Pancreas (tissue), 10 donors: Measurements from ENCODE around the gene DUOX1. TPM values are rescaled to one million over a fixed set of nuclear protein-coding genes. Genes with fewer than 3 reads are reported as not detected.

Experiments used
- ATAC-seq, 4 donors: fragments of 200-7000 bp; cut with Tn5 transposase; one replicate each; pipeline versions ENCODE4 v1.8.0 to v1.9.1; 2020; ENCODE audit warnings: mild to moderate bottlenecking in 4 of 4, moderate library complexity in 4 of 4
- DNase-seq, 6 donors: peaks; one replicate each; pipeline ENCODE4 v3.0.0-alpha.2; 2020
- FAIRE-seq: peaks from 2 replicates; lab custom pipeline; 2012; peaks lifted over from hg19 to GRCh38; lab: Jason Lieb, UNC
- H3K27ac ChIP-seq, 4 donors: fragments of 200-600 bp; sonication (generic); 1 replicate in 3 of 4; 2 replicates in 1 of 4; pipeline versions ENCODE4 v1.5.0 to v1.8.0; 2020
- H3K27me3 ChIP-seq, 4 donors: fragments of 200-600 bp; one replicate each; pipeline ENCODE4 v1.8.0; 2021
- H3K36me3 ChIP-seq, 3 donors: fragments of 200-600 bp; sonication (generic) in 1 of 3; one replicate each; pipeline versions ENCODE4 v1.5.0 to v1.8.0; 2020 to 2021
- H3K4me1 ChIP-seq, 3 donors: fragments of 200-600 bp; one replicate each; pipeline ENCODE4 v1.8.0; 2021
- H3K4me3 ChIP-seq, 4 donors: fragments of 200-600 bp; sonication (generic) in 2 of 4; one replicate each; pipeline versions ENCODE4 v1.5.0 to v1.8.0; 2020 to 2021
- H3K9me3 ChIP-seq, 4 donors: fragments of 200-600 bp; one replicate each; pipeline ENCODE4 v1.8.0; 2021
- CTCF ChIP-seq, 4 donors: fragments of 200-600 bp; sonication (generic) in 3 of 4; IDR thresholded peaks; one replicate each; pipeline versions ENCODE4 v1.5.0 to v1.8.0; 2021; ENCODE audit warnings: antibody characterized with exemption in 4 of 4
- WGBS, 2 donors: extraction: QIAGEN DNeasy Blood & Tissue Kit; methylation state at CpG; one replicate each; pipeline ENCODE4 v1.1.7; 2013; 5-methylcytosine and 5-hydroxymethylcytosine counted together
- intact Hi-C, 3 donors: fragments of 100-400 bp; cut with DNase I; formaldehyde crosslinking; loops; one replicate each; pipeline versions ENCODE4 v1.11.1 to v1.14.2; 2022
- polyA plus RNA-seq, 2 donors: library from polyadenylated mRNA; stranded (reverse); fragments of 200-250 nt; gene quantifications; one replicate each; pipeline ENCODE4 v1.2.3, GENCODE V29; 2013
- total RNA-seq, 6 donors: library from RNA; stranded (reverse); fragmentation: NEBNext Ultra II Directional in 4 of 6; extraction: Animal tissue kit (Norgen Biotek cat#: 25700) in 4 of 6; gene quantifications; one replicate each; pipeline versions ENCODE4 v1.2.1 to v1.2.4, GENCODE V29; 2021 to 2023
- donor health status: healthy with polysubstance abuse.
- donor health status: DM: no; HTN: no; CAD: no; lungs with moderate emphysema.
- donor health status: DM: no; HTN: no; CAD: no.
- donor health status: control.
- donor health status: control.
- donor health status: Bipolar disorder and iron deficiency.
- donor health status: DM: yes; HTN: yes; CAD: no.
- donor health status: DM: no; HTN: no; CAD: no.
- donor health status: DM: no; HTN: no; CAD: no.
- donor health status: DM: yes; HTN: yes; CAD: no.

DUOX1 gene
- total and polyA plus RNA-seq, 8 donors: 0.14 to 0.97 (median 0.42) TPM

- DNase-seq: no peak
- H3K36me3 ChIP-seq: no peaks in the 10 kb centered on the region
- intact Hi-C loops: no loop called here
- H3K9me3 ChIP-seq: no peaks in the 10 kb centered on the region
- WGBS, 2 donors: 91 to 92% methylated on average over 14 of the region's 14 CpGs
- no peak overlapping the region for H3K4me3 ChIP-seq
- FAIRE-seq: no peak
- peaks cover 0 to 4% (median 4%) of the 10 kb centered on the region in 3 donors for H3K4me1 ChIP-seq
- H3K27ac ChIP-seq: no peak overlapping the region
- no peak for TF ChIP-seq CTCF (IDR thresholded peaks at IDR 0.05)
- H3K27me3 ChIP-seq: no peaks in the 10 kb centered on the region
- no peak for ATAC-seq
These were observed 31.9 kb downstream of the DUOX1 start for GRCh38 chr15:45161666-45162065.

DNA sequence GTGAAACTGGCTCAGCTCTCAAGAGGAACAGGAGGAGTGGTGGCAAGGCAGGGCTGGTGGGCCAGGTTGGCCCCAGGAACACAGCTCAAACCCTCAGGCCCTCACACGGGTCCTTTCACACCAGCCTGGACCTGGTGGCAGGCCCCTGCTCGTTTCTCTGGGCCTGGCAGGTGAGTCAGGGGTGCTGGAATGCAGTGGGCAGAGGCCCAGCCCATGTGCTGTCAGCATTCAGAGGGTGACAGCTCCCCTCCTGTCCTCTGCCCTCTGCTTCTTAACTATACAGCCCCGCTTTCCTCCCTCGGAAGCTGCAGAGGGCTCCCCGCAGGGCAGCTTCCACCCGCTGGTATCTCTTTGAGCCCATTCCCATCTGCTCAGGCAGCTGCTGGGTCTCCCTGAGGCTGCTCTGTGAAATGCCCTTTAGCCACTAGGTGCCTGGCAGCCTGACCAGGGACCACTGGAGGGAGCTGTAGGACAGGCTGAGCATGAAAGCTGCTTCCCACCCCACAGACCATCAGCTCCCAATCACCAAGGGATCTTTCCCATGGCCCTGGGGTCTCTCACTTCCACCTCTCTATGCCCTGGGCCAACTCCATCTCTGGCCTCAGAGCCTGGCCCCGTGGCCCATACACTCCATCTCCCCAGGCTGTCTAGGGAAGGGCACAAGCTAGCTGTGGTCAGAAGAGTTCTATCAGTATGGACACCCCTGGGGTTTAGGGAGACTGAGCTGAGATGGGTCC, 33.1 kb downstream of the DUOX1 start:
- no peaks in the 10 kb centered on the region for H3K36me3 ChIP-seq
- DNase-seq (peak in 5 of 6 donors; percentile 65 to 84 (median 80)), ATAC-seq (peak; percentile 55 to 82 (median 76)), FAIRE-seq (no peak)
- 7 to 11% methylated on average over 7 of the region's 7 CpGs for WGBS, 2 donors
- peak; percentile 73 to 85 (median 79) for TF ChIP-seq CTCF (IDR thresholded peaks at IDR 0.05)
- intact Hi-C loops: no loop called here
- no peak overlapping the region for H3K27ac ChIP-seq
- H3K4me1 ChIP-seq: peaks cover 0 to 4% (median 4%) of the 10 kb centered on the region in 3 donors
- no peak overlapping the region for H3K4me3 ChIP-seq
- no peaks in the 10 kb centered on the region for H3K9me3 ChIP-seq
- H3K27me3 ChIP-seq: no peaks in the 10 kb centered on the region

DNA sequence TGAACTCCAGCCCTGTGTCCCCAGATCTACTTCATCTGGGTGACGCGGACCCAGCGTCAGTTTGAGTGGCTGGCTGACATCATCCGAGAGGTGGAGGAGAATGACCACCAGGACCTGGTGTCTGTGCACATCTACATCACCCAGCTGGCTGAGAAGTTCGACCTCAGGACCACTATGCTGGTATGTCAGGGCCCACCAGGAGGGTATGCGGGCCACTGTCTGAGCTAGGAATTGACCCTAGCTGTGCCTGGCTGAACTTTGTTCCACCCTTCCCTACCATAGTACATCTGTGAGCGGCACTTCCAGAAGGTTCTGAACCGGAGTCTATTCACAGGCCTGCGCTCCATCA, 33.7 kb downstream of the DUOX1 start:
- no peaks in the 10 kb centered on the region for H3K36me3 ChIP-seq
- no peaks in the 10 kb centered on the region for H3K27me3 ChIP-seq
- peaks cover 0 to 4% (median 4%) of the 10 kb centered on the region in 3 donors for H3K4me1 ChIP-seq
- no peak overlapping the region for H3K4me3 ChIP-seq
- H3K9me3 ChIP-seq: no peaks in the 10 kb centered on the region
- TF ChIP-seq CTCF (IDR thresholded peaks at IDR 0.05): no peak
- ATAC-seq (no peak), DNase-seq (no peak), FAIRE-seq (no peak)
- H3K27ac ChIP-seq: no peak overlapping the region
- WGBS, 2 donors: 68 to 81% methylated on average over 9 of the region's 9 CpGs
- intact Hi-C loops: no loop called here

DNA sequence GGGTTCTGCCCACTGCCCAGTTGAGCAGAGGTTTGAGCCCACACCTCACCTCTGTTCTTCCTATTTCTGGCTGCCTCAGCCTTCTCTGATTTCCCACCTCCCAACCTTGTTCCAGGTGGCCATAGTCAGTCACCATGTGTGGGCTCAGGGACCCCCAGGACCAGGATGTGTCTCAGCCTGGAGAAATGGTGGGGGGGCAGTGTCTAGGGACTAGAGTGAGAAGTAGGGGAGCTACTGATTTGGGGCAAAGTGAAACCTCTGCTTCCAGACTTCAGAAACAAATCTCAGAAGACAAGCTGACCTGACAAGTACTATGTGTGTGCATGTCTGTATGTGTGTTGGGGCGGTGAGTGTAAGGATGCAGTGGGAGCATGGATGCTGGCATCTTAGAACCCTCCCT, 35.1 kb downstream of the DUOX1 start:
- no peak for ATAC-seq
- no peak for FAIRE-seq
- Histone ChIP-seq H3K4me1 (peaks cover 0 to 4% (median 4%) of the 10 kb centered on the region in 3 donors), H3K4me3 (no peak overlapping the region), H3K27me3 (no peaks in the 10 kb centered on the region), H3K27ac (no peak overlapping the region), H3K9me3 (no peaks in the 10 kb centered on the region), H3K36me3 (no peaks in the 10 kb centered on the region)
- intact Hi-C loops: no loop called here
- WGBS, 2 donors: 86 to 100% methylated on average over 1 of the region's 1 CpG
- no peak for TF ChIP-seq CTCF (IDR thresholded peaks at IDR 0.05)
- no peak for DNase-seq

DNA sequence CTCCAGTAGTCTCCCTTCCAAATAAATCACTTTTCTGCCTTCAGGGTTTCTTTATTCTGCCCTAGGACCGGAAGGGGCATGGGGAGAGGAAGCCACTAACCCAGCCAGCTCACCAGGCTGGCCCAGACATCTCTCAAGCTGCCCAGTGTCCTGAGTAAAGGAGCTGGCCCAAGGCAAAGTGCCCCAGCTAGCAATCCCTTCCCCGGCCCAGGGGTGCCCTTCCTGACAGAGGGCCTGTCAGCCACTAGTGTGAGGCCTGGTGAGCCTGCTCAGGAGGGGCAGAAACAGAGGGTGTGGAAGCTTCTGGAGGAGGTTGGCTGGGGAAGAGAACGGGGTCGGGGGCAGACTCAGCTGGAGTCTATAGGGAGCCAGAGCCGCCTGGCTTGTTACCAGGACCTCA, 35.7 kb downstream of the DUOX1 start:
- FAIRE-seq (no peak), DNase-seq (no peak), ATAC-seq (no peak)
- Histone ChIP-seq H3K4me3 (no peak overlapping the region), H3K36me3 (no peaks in the 10 kb centered on the region), H3K27me3 (no peaks in the 10 kb centered on the region), H3K9me3 (no peaks in the 10 kb centered on the region), H3K4me1 (peaks cover 0 to 4% (median 4%) of the 10 kb centered on the region in 3 donors), H3K27ac (no peak overlapping the region)
- intact Hi-C loops: no loop called here
- WGBS, 2 donors: 85 to 89% methylated on average over 5 of the region's 5 CpGs
- no peak for TF ChIP-seq CTCF (IDR thresholded peaks at IDR 0.05)
